ENCODE measurements around the gene MYBL2.
"Not testable (repeated sequence)": the region's sequence is repeated elsewhere in the genome, so short reads cannot be mapped to it uniquely, and the experiment has no call there.

Gene MYBL2

DNA sequence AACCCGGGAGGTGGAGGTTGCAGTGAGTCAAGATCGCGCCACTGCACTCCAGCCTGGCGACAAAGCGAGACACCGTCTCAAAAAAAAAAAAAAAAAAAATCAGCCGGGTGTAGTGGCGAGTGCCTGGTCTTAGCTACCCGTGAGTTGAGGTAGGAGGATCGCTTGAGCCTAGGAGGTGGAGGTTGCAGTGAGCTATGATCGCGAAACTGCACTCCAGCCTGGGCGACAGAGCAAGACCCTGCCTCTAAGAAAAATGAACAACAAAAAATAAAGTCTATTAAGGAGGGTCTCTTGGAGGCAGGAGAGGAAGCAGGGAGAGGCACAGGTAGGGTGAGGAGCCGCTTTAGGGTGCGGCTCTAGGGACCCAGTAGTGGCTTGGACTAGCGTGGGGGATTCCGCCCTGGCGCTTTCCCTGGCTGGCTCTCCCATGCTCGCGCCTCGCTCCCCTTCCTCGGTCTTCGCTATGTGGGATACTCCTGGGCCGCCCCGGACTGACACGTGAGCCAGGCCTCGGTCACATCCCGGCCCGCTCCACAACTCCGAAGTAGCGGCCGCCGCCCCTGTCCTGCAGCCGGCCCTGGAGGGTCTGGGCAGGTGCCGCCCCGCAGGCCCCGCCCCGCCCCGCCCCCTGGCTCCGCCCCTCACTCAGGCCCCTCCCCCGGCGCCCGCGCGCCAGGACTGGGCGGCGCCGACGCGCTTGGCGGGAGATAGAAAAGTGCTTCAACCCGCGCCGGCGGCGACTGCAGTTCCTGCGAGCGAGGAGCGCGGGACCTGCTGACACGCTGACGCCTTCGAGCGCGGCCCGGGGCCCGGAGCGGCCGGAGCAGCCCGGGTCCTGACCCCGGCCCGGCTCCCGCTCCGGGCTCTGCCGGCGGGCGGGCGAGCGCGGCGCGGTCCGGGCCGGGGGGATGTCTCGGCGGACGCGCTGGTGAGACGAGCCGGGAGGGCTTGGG lies at the start of gene MYBL2:
TSS of gene MYBL2 (plus strand) at position 739 of the 953 bp plus-strand sequence. CDS start at position 909, 170 bp downstream.
- peak; percentile 36 to 47 for DNase-seq (ENCODE audit: low read depth in 2 of 2)

DNA sequence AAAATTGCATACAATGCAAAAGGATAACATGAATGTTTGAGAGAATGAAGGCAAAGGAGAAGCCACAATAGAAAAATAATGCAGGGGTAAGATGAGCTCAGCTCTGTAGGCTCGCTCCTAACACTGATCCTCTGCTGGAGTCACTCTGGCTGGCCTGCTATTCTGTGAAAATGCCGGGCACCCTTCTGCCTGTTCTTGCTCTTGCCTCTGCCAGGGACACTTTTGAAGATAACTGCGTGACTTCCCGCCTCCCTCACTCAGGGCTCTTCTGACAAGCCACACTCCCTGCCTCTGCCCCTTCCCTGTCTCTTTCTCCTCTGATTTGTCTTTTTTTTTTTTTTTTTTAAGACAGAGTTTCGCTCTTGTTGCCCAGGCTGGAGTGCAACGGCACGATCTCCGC lies 35.3 kb upstream of the MYBL2 start:
- no peak for DNase-seq (ENCODE audit: low read depth in 2 of 2)

DNA sequence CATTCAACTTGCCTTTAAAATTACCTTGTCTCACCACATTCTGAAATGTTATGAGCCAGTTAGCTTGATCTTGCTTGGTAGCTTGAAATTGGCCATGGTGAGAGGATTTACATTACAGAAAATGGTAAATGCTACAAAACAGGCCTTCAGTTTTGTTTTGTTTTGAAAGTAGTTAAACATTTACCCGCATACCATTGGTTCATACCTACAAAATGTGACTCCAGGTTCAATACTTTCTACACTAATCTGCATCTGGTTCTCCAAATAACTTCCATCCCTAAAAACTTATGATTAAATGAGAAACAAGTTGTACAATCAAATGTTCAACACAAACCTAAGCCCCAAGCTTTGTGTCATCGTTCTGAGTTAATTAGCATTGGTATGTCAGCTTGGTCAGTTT lies 30.5 kb upstream of the MYBL2 start:
- DNase-seq (ENCODE audit: low read depth in 2 of 2) = no peak

DNA sequence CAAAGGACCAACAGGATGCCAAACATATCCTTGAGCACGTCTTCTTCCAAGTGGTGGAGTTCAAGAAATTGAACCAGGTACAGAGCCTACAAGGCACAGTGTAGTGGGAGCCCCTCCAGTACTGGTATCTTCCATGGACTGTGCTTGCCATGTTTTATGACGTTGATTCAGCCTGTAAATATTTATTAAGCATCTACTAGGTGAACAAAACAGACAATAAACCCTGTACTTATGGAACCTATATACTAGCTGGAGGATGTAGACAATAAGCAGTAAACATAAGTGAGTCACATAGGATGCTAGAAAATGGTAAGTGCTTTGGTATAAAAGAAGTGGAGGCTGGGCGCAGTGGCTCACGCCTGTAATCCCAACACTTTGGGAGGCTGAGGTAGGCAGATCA lies 24.4 kb upstream of the MYBL2 start:
- DNase-seq (ENCODE audit: low read depth in 2 of 2) = no peak

DNA sequence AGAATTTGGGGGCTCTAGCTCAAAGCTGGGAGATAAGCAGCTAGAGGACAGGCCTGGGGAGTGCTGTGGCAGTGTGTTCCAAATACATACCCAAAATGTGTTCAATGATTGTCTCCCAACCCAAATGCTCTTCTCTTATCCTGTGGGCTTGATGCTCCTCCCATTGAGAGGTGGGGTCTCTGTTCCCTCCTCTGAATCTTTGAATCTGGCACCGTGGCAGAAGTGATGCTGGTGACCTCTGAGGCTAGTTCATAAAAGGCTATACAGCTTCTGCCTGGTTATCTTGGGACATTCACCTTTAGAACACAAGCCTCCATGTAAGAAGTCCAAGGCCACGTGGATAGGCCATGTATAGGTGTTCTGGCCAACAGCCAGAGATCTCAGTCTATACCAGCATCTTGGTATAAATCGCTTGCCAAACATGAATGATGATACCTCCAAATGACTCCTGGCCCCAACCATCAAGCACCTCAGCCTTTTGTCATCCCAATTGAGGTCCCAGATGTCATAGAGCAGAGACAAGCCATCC lies 15.9 kb upstream of the MYBL2 start:
- no peak for DNase-seq (ENCODE audit: low read depth in 2 of 2)

DNA sequence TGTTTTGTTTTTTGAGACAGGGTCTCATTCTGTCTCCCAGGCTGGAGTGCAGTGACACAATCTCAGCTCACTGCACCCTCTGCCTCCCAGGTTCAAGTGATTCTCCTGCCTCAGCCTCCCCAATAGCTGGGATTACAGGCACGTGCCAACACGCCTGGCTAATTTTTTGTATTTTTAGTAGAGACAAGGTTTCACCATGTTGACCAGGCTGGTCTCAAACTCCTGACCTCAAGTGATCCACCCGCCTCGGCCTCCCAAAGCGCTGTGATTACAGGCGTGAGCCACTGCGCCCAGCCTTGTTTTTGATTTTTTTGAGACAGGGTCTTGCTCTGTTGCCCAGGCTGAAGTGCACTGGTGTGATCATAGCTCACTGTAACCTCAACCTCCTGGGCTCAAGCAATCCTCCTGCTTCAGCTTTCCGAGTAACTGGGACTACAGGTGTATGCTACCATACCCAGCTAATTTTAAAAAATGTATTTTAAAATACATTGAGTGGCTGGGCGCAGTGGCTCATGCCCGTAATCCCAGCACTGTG lies 15.2 kb upstream of the MYBL2 start:
- DNase-seq (ENCODE audit: low read depth in 2 of 2) = not testable (repeated sequence)

DNA sequence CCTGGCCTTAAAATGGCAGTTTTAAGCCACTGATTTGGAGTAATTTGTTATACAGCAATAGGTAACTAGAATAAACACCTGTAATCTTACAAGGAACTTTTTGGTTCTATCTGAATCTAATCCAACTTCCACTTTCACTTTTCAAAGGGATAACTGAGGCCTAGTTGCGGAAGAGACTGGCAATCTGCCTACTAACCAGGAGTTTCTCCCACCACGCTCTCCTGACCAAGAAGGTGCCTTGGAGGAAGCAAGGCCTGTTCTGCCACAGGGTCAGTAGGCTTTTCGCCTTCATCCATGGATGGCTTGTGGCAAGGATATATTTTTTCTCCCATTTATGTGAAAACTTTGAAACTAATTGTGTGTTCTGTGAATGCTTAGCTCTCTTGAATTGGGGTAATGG lies 12.9 kb upstream of the MYBL2 start:
- DNase-seq (ENCODE audit: low read depth in 2 of 2) = no peak

DNA sequence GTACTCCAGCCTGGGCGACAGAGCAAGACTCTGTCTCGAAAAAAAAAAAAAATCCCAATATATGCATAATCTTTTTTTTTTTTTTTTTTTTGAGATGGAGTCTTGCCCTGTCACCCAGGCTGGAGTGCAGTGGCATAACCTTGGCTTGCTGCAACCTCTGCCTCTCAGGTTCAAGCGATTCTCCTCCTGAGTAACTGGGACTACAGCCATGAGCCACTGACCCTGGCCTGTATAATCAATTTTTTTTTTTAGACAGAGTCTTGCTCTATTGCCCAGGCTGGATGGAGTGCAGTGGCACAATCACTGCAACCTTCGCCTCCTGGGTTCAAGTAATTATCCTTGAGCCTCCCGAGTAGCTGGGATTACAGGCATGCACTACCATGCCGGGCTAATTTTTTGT lies 11.7 kb upstream of the MYBL2 start:
- DNase-seq (ENCODE audit: low read depth in 2 of 2) = not testable (repeated sequence)

DNA sequence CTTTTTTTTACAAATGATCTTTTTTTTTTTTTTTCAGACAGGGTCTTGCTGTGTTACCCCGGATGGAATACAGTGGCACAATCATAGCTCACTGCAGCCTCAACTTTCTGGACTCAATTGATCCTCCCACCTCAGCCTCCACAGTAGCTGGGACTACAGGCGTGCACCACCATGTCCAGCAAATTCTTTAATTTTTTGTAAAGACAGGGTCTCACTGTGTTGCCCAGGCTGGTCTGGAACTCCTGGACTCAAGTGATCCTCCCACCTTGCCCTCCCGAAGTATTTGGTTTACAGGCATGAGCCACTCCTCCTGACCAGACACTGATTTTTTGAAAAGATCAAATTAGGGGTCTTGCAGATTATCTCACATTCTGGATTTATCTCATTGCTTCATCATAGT lies 11.0 kb upstream of the MYBL2 start:
- no peak for DNase-seq (ENCODE audit: low read depth in 2 of 2)

DNA sequence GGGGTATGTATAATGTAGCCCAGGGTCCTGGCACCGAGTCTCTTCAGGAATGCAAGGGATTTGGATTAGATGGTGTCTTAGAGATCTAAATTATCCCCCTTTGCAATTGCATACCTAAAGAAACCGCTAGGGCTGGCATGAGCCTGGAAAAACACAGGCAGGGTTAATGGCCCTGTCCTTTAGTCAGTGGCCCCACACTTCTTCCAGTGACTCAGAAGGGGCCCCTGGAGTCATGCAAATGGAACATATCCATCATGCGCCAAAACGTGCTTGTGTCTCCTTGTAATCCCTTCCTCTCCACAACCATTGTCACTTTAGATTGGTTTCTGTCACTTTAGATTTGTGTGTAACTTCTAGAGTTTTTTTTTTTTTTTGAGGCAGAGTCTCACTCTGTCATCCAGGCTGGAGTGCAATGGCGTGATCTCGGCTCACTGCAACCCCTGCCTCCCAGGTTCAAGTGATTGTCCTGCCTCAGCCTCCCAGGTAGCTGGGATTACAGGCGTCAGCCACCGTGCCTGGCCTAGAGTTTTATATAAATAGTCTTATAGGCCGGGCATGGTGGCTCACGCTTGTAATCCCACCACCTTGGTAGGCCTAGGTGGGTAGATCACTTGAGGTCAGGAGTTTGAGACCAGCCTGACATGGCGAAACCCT lies 8.7 kb upstream of the MYBL2 start:
- peak; percentile 34 to 60 for DNase-seq (ENCODE audit: low read depth in 2 of 2)

DNA sequence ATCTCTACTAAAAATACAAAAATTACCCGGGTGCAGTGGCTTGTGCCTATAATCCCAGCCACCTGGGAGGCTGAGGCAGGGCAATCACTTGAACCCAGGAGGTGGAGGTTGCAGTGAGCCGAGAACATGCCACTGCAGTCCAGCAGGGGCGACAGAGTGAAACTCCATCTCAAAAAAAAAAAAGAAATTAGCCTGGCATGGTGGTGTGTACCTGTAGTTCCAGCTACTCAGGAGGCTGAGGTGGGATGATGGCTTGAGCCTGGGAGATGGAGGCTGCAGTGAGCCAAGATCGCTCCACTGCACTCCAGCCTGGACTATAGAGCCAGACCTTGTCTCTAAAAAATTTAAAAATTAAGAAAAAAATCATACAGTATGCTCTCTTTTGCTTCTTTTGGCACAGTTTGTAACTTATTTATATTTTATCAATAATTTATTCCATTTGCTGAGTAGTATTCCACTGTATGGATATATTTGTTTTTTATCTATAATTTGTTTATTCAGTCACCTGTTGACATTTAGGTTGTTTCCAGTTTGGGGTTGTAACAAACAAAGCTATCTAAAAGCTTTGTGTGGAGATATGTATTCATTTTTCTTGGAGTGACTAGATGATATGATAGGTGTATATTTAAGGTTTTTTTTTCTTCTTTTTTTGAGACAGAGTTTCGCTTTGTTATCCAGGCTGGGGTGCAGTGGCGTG lies 8.0 kb upstream of the MYBL2 start:
- no peak for DNase-seq (ENCODE audit: low read depth in 2 of 2)

DNA sequence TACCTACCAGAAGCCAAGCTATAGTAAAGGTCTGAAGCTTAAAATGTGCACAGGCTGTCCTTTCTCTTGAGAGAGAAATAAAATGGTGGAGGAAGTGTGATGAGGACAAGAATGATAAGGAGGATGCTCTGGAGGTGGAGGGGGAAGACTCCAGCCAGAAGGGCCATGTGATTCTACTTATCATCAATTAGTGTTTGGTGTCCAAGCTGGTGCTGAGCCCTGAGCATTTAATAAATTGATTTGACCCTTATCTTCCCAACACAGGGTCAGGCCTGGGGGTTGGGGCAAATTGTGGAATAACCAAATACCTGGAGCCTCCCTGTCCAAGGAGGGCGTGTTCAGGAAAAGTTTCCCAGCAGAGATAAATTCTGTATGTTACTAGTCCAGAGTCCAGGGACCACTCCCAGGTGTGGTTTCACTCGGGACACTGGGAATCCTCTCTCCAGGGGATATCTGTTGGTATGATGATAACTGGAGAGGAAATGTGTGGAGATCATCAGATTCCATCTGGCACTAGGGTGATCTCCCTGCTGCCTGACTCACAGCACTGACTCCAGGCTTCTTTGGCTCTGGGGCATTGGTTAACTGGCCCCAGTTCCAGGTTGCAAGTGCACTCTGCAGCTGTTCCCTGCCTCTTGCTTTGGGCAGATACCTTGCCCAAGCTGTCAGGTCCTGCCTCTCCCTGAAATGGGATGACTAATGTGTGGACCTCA lies 3.8 kb upstream of the MYBL2 start:
- no peak for DNase-seq (ENCODE audit: low read depth in 2 of 2)

DNA sequence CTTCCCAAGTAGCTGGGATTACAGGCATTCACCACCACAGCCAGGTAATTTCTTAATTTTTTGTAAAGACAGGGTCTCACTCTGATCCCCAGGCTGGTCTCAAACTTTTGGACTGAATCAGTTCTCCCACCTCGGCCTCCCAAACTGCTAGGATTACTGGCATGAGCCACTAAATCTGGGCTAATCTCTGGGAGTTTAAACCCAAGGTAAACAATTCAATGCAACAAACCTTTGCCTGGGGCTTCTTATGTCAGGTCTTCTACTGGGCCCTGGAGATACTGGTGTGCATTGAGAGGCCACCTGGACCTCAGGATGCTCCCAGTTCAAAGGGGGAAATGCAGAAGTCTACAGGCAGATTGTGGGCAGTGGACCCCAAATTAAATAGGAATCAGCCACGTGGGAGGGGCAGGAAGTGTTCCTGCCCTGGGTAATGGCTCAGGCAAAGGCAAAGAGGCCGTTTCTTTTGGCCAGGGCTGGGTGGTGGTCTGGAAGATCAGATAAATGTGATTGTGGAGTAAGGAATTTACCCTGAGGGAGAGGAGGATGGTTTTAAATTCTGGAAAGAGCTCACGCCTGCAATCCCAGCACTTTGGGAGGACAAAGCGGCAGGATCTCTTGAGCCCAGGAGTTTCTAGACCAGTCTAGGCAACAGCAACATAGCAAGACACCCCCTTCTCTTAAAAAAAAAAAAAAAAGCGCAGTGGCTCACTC lies 1.3 kb upstream of the MYBL2 start:
- no peak for DNase-seq (ENCODE audit: low read depth in 2 of 2)

DNA sequence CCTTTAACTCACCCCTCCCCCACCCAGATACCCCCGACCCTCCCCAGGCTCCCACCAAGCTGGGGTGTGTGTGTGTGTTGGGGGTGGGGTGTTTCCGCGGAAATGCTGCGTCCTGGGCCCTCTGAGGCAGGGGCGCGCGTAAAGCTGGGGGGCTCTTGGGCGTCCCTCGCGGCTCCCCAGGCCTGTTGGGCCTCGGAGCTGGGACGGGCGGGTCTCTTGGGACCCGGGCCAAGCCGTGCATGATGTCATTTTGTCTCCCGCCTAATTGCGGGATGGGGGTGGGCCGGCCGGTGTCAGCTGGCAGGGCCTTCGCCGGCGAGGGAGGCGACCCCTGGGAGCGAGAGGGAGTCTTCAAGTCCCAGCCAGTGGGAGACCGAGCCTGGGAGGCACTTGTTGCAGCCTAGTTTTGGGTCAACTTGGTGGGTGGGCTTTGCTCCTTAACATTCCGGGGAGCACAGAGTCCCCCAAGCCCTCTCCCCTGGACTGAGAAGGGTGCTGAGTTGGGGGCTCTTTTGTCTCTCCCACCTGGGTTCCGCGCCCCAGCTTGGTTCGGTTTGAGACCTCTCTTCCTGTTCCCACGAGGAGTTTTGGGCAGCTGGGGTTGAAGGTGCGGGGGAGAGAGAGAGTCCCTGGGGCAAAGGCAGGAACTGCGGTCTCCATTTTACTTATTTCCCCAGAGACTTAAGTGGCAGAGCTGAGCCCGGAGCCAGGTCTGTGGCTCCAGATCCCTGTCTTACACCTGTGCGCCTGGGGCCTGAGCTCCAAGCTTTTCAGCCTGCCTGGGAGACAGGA lies 623 bp downstream of the MYBL2 start:
- no peak for DNase-seq (ENCODE audit: low read depth in 2 of 2)

DNA sequence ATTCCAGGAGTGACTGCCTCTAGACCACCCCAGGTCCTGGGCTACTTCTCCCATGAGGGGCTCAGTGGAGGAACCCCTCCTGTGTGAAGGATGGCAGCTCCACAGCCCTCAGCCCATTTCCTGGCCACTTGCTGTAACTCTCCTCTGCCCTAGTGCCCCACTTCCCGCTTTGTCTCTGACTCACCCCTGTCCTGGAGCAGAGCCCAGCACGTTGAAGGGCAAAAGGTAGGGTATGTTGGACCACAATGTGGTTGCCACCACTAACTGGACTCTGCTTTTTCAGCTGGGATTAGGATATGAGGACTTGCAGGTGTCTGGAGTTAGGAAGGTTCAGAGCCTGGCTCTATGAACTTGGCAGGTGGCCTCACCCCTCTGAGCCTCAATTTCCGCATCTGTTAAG lies 2.4 kb downstream of the MYBL2 start:
- DNase-seq (ENCODE audit: low read depth in 2 of 2) = no peak

DNA sequence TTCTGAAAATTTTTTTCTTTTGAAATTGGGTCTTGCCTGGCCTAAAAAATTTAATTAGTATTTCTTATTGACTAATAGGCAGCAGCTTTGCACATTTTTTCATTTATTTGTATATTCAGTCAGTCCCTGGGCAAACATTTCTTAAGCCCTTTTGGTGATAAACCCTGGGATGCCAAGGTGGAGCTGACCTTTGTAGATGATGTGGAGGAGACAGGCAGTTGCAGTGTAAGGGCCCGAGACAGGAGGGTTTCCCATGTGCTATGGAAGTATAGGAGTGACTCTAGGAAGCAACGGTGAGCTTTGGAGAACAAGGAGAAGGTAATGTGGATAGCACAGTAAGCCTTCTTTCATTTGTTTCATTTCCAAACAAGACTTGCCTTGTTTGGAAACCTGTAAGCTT lies 3.5 kb downstream of the MYBL2 start:
- DNase-seq (ENCODE audit: low read depth in 2 of 2) = no peak

DNA sequence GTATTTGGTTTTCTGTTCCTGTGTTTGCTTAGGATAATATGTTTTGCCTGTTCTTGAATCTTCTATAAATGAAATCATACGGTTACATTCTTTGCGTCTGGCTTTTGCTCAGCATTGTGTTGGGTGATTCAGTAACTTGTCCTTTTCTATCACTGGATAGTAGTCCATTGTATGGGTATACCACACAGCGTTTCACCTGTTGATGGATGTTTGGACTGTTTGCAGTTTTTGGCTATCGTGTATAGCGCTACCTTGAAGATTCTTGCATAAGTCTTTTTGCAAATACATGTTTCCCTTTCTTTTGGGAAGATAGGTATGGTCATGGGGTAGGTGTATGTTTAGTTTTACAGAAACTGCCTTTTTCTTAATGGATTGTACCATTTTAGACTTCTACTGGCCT lies 9.5 kb downstream of the MYBL2 start:
- no peak for DNase-seq (ENCODE audit: low read depth in 2 of 2)

DNA sequence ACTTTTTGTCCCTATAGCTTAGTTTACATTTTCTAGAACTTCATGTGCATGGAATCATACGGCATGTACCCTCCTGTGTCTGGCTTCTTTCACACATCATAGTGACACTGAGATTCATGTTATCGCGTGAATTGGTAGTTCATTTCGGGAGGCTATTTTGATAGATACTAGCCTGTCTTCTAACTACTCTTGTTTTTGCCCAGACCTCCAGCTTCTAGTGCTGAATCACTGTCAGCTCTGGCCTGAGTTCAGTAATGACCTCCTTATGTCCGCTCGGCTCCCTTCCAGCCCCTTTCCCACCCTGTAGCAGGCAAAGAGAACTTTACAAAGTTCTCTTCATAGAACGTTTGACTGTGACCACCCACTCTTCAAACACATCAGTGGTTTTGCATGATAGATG lies 14.1 kb downstream of the MYBL2 start:
- no peak for DNase-seq (ENCODE audit: low read depth in 2 of 2)

DNA sequence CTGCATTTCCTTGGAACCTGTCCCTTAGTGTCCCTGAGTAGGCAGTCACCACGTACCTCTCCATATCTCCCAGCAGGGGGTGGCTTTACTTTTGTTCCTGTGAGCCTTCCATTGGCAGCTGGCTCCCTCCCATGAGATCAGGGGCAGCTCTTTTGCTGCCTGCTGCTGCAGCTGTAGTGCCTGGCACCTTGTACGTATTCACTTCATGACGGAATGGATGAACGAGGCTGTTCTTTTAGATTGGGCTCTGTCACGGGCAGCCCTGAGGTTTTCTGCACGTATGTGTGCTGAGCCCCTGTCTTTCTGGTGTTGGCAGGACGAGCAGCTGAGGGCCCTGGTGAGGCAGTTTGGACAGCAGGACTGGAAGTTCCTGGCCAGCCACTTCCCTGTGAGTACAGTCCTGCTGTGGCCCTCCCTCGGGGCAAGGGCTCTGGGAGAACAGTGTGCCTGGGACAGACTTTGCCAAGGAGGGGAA lies 14.6 kb downstream of the MYBL2 start:
- no peak for DNase-seq (ENCODE audit: low read depth in 2 of 2)

DNA sequence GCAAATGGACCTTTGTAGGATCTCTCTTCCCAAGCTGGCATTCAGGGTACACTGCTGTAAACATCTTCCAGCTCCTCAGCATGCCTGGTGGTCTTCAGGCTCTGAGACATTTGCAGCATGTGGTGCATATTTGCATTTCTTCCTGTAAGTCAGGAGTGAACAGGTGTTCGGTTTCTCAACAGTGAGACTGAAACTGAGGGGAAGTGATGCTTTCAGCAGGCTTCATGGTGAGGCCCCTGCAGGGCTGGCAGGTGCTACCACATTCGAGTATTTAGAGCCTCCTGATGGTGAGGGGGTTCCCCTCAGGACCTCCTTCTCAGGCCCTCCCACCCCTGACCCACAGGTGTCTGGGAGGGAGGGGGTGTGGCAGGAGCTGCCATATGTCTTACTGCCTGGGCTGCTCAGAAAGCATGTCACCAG lies 15.1 kb downstream of the MYBL2 start:
- no peak for DNase-seq (ENCODE audit: low read depth in 2 of 2)

All from stimulated activated CD4-positive, alpha-beta T cell treated with anti-CD3 and anti-CD28 coated beads, Interleukin-12 subunit alpha, Interleukin-12 subunit beta, amount 100 ng/mL, for 24 hours (primary cell).